GM12875 (cell line): ENCODE data around the gene SSC5D.
"Not testable (repeated sequence)": the region's sequence is repeated elsewhere in the genome, so short reads cannot be mapped to it uniquely, and the experiment has no call there.

Source experiments
- H3K4me3 ChIP-seq: one replicate; pipeline ENCODE4 v1.5.1; 2011; ENCODE audit warnings: low read depth, low read length, control low read depth
- TF ChIP-seq, protein P1 (sequence below): IDR thresholded peaks from 2 replicates; pipeline ENCODE4 v1.5.1; 2011; ENCODE audit warnings: low read depth, mild to moderate bottlenecking, control low read depth, inconsistent platforms, low read length, moderate library complexity, borderline replicate concordance; ENCODE audit not compliant: insufficient read depth

Gene SSC5D

DNA sequence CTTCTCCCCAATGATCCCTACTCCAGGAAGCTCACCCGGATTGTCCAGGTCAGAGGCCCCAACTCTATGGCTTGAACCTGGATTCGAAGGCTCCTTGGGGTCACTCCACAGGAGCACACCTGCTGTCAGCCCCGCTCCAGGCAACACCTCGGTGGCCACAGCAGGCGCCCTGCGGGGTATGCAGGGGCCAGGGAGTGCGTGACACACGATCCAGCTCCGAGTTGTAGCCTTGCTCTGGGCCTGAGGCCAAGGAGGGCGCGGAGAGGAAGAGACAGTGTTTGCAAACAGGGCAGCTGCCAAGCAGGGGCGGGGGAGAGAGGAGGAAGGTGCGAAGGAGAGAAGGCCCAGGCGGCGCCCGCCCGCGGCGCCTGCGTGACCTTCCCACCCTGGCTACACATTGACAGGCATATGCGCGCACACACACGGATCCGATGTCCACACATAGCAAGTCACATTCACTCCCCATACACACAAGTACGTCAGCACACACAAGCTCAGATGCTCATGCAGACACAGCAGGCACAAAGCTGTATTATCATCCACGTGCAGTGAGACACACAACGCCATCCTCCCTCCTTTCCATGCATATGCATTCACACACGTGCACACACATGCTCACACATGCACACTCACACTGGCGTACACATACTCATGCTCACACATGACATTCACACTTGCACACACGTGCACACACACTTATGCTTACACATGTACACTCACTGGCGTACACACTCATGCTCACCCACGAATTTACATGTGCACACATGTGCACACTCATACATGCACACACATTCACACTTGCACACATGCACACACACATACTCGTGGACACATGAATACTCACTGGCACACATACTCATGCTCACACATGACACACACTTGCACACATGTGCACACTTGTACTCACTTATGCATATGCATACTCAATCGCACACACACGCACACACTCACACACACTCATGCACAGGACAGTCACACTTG lies 38.3 kb downstream of the SSC5D start:
- no peak overlapping the region for H3K4me3 ChIP-seq
- TF ChIP-seq, protein P1, sequence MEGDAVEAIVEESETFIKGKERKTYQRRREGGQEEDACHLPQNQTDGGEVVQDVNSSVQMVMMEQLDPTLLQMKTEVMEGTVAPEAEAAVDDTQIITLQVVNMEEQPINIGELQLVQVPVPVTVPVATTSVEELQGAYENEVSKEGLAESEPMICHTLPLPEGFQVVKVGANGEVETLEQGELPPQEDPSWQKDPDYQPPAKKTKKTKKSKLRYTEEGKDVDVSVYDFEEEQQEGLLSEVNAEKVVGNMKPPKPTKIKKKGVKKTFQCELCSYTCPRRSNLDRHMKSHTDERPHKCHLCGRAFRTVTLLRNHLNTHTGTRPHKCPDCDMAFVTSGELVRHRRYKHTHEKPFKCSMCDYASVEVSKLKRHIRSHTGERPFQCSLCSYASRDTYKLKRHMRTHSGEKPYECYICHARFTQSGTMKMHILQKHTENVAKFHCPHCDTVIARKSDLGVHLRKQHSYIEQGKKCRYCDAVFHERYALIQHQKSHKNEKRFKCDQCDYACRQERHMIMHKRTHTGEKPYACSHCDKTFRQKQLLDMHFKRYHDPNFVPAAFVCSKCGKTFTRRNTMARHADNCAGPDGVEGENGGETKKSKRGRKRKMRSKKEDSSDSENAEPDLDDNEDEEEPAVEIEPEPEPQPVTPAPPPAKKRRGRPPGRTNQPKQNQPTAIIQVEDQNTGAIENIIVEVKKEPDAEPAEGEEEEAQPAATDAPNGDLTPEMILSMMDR: no peak

DNA sequence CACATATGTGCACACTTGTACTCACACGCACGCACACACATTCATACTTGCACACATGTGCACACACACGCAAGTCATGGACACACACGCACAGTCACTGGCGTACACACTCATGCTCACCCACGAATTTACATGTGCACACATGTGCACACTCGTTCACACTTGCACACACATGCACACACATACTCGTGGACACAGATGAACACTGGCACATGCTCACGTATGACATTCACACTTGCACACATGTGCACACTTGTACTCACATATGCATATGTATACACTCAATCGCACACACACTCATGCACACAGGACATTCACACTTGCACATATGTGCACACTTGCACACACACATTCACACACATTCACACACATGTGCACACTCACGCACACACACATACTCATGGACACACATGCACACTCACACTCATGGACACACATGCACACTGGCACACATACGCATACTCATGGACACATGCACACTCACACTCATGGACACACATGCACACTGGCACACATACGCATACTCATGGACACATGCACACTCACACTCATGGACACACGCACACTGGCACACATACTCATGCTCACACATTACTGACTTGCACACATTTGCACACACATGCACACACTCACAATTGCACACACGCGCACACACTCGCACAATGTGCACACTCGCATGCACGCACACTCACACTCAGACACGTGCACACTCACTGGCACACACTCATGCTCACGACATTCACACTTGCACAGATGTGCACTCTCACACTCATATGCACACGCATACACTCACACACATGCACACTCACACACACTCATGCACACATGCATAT lies 39.2 kb downstream of the SSC5D start:
- no peak overlapping the region for H3K4me3 ChIP-seq
- TF ChIP-seq, protein P1: no peak

DNA sequence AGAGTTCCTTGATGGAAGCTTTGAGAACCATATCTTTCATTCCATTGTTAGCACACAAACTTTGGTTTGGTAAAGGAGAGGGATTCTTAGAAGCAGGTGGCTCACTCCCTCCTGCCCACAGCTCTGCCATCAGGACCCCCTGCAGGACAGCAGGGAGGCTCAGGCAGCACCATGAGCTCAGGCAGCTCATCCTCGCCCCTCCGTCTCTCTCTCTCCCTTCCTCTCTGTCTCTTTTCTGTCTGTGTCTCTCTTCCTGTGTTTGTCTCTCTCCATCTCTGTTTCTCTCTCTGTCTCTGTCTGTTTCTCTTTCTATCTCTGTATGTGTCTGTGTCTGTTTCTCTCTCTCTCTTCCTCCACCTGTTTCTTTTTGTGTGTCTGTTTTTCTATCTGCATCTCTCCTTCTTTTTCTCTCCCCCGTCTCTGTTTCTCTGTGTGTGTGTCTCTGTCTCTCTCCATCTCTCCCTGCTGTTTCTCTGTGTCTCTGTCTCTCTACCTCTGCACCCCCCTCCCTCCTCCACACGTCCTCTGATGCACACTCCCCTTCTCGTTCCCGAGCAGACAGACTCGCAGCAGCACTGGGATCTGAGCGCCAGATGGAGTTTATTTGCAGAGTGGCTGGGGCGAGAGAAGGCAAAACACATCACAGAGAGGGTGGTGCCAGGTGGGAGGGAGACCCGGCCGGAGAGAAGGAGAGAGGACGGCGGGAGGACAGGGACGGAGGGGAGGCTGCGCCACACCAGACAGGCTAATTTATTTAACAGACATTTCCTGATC lies 40.0 kb downstream of the SSC5D start:
- TF ChIP-seq, protein P1: no peak

DNA sequence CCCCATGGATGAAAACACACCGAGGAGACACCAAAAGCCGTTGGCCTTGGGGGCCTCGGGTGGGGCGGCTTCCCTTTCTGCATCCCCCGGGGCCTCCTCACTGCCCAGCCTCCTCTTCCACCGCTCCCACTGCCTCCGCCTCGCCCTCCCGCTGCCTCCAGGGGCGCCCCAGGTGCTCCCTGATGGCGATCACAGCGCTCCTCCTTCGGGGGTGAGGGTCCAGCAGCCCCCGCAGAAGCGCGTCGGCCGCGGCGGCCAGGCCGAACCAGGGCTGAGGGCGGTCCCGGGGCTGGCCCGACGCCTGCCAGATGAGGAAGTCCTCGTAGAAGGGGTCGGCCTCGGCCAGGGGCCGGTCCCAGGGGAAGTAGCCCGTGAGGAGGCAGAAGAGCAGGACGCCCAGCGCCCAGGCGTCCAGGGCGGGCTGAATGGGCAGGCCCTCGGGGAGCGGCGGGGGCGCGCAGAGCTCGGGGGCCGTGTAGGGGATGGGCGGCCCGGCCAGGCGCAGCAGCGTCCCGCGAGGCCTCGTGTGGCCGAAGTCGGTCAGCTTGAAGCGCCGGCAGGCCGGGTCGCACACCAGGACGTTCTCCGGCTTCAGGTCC lies 41.5 kb downstream of the SSC5D start:
- no peak overlapping the region for H3K4me3 ChIP-seq
- TF ChIP-seq, protein P1: no peak

More for the DNA sequence above, 40.0 kb downstream of the SSC5D start:
- H3K4me3 ChIP-seq: no peak overlapping the region

DNA sequence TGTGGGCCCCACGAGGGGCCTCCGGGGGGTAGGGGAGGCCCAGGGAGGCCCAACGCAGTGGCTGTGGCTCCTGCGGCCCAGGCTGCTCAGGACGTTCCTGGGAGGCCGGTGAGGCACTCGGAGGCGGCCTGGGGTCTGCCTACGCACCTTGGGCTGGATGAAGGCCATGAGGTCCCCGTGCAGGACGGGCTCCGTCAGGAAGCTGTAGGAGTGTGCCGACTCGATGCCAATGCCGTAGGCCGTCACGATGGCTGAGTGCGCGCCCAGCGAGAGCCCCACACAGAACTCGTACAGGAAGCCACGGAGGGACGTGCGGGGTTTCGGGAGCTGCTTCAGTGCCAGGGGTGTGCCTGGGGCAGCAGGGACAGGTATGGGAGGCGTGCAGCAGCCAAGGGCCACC lies 42.8 kb downstream of the SSC5D start:
- H3K4me3 ChIP-seq: no peak overlapping the region
- TF ChIP-seq, protein P1: no peak

DNA sequence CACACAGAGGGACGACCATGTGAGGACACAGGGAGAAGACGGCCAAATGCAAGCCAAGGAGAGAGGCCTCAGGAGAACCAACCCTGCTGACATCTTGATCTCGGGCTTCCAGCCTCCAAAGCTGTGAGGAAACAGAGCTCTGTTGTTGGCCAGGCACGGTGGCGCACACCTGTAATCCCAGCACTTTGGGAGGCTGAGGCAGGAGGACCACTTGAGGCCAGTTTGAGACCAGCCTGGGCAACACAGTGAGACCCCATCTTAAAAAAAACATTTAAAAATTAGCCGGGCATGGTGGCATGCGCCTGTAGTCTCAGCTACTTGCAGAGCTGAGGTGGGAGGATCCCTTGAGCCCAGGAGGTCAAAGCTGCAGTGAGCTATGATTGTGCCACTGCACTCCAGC lies 46.0 kb downstream of the SSC5D start:
- not testable (repeated sequence) for H3K4me3 ChIP-seq
